ENCODE data around the gene SARNP.

Gene SARNP

DNA sequence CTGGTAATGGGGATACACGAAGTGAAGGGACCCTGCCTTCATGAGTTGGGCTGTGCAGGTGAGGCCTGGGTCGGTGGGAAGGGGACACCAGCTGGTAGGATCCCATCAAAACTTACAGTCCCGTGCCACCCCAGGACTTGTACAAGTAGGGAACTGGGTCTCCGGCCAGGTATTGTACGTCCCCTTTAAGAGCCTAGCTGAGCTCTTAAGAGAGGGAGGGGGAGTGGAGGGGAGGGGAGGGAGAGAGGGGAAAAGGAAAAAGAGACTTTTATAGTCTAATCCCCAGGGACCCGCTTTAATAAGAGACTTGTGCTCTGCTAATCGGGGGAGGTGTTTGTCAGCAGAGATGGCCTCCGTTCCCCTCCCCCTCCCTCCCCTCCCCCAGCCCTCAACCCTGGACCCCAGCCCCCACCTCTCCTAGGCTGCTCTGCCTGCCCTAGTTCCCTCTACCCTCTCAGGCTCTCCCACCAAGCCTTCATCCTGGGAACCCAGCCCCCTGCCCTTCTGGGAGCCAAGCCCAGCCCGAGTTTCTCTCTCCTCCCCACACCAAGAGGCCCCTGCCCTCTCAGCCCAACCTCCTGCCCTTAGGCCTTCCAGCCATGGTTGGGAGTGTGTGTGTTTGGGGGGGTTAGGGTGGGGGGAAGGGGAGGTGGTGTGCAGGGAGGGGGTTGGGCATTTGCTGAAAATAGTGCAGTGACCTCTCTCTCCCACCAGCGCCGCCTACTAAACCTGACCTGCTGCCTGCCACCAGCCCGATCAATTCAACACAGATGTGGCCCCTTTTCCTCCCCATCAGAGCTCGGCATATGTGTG lies 72.0 kb downstream of the SARNP start:
- WGBS = 4% methylated on average over 11 of the region's 13 CpGs
- H4K91ac ChIP-seq (ENCODE audit: low read length) = peak overlapping the region; percentile 75

DNA sequence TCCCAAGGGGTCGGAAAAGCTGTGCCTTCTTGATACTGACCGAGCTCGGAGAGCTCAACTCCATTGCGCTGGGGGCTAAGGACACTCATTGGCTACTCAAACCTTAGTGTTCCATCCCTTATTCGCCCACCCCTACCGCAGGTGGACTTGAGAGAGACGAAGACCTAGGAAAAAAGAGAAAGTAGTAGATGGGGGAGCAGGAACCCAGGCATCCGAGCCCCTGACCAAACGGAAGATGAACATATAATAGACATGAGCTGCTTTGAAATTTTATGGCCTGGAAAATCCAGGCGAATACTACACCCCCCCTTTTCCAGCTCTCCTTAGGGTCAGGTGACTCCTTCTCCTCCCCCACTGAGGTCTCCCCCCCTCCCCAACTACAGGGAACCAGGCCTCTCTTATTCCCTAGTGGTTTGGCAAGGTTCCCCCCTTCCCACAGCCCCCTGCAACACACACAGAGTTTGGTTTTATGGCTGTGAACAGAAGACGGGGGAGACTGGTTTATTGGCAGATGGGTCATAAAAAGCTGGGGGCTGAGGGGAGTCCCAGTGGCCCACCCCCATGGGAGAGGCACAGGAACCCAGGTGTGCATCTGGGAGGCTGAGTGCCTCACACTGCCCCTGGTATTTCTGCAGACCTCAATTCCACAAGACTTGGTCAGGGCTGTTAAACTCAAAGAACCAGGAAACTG lies 73.0 kb downstream of the SARNP start:
- Histone ChIP-seq H4K91ac (ENCODE audit: low read length) (no peak overlapping the region), H2AK5ac (ENCODE audit: low read length, severe bottlenecking) (no peak overlapping the region), H3K4me3 (ENCODE audit: insufficient read depth in 1 of 2, low read depth in 1 of 2, low read length in 2 of 2) (peak overlapping the region; percentile 62 to 91), H2BK5ac (ENCODE audit: low read depth, low read length, poor library complexity, severe bottlenecking) (no peak overlapping the region), H3K36me3 (ENCODE audit: control insufficient read depth in 1 of 2, insufficient read depth in 2 of 2, low read depth in 1 of 2, low read length in 2 of 2) (peaks cover 11 to 12% of the 10 kb centered on the region in 2 experiments), H2BK120ac (ENCODE audit: low read depth, low read length) (no peak overlapping the region), H3K27me3 (ENCODE audit: control insufficient read depth in 1 of 2, insufficient read depth in 1 of 2, low read length in 2 of 2) (no peaks in the 10 kb centered on the region), H4K8ac (ENCODE audit: low read length) (no peak overlapping the region), H3K9me3 (ENCODE audit: control insufficient read depth, low read length) (no peaks in the 10 kb centered on the region), H3K4me1 (ENCODE audit: control insufficient read depth, insufficient read depth, low read depth, low read length) (peaks cover 22% of the 10 kb centered on the region), H3K9ac (ENCODE audit: low read length) (peak overlapping the region; percentile 82), H3K23ac (ENCODE audit: low read length in 2 of 2) (no peak overlapping the region), H3K27ac (ENCODE audit: low read length, poor library complexity, severe bottlenecking) (no peak overlapping the region), H3K4ac (ENCODE audit: low read depth in 1 of 2, low read length in 2 of 2) (no peak overlapping the region), H2AFZ (ENCODE audit: low read depth, low read length) (no peak overlapping the region), H3K4me2 (ENCODE audit: low read length, poor library complexity, severe bottlenecking) (peak overlapping the region; percentile 85), H3K79me1 (replicated peaks; ENCODE audit: low read length, poor library complexity, severe bottlenecking) (peaks cover 13% of the 10 kb centered on the region), H3K14ac (ENCODE audit: low read length in 2 of 2) (no peak overlapping the region), H2BK15ac (ENCODE audit: low read depth, poor library complexity, severe bottlenecking) (no peak overlapping the region), H3K18ac (ENCODE audit: low read depth in 1 of 2, low read length in 2 of 2) (peak overlapping the region in 1 of 2 experiments; percentile 29), H2BK12ac (ENCODE audit: low read length in 2 of 2) (peak overlapping the region in 1 of 2 experiments; percentile 60)
- 7% methylated on average over 7 of the region's 11 CpGs for WGBS
- no peak for DNase-seq

More for the DNA sequence above, 72.0 kb downstream of the SARNP start:
- Histone ChIP-seq H3K36me3 (ENCODE audit: control insufficient read depth in 1 of 2, insufficient read depth in 2 of 2, low read depth in 1 of 2, low read length in 2 of 2) (peaks cover 18 to 19% of the 10 kb centered on the region in 2 experiments), H3K14ac (ENCODE audit: low read length in 2 of 2) (peak overlapping the region in 1 of 2 experiments; percentile 61), H3K9ac (ENCODE audit: low read length) (peak overlapping the region; percentile 82), H3K9me3 (ENCODE audit: control insufficient read depth, low read length) (no peaks in the 10 kb centered on the region), H2AK5ac (ENCODE audit: low read length, severe bottlenecking) (no peak overlapping the region), H2BK15ac (ENCODE audit: low read depth, poor library complexity, severe bottlenecking) (peak overlapping the region; percentile 49), H3K18ac (ENCODE audit: low read depth in 1 of 2, low read length in 2 of 2) (peak overlapping the region; percentile 71 to 73), H2BK12ac (ENCODE audit: low read length in 2 of 2) (peak overlapping the region; percentile 20 to 33), H4K8ac (ENCODE audit: low read length) (peak overlapping the region; percentile 82), H2AFZ (ENCODE audit: low read depth, low read length) (no peak overlapping the region), H3K27me3 (ENCODE audit: control insufficient read depth in 1 of 2, insufficient read depth in 1 of 2, low read length in 2 of 2) (no peaks in the 10 kb centered on the region), H3K79me1 (replicated peaks; ENCODE audit: low read length, poor library complexity, severe bottlenecking) (peaks cover 15% of the 10 kb centered on the region), H2BK120ac (ENCODE audit: low read depth, low read length) (peak overlapping the region; percentile 57), H3K23ac (ENCODE audit: low read length in 2 of 2) (no peak overlapping the region), H3K4me3 (ENCODE audit: insufficient read depth in 1 of 2, low read depth in 1 of 2, low read length in 2 of 2) (peak overlapping the region in 1 of 2 experiments; percentile 91), H3K4me2 (ENCODE audit: low read length, poor library complexity, severe bottlenecking) (peak overlapping the region; percentile 85), H3K4ac (ENCODE audit: low read depth in 1 of 2, low read length in 2 of 2) (peak overlapping the region in 1 of 2 experiments; percentile 45), H3K27ac (ENCODE audit: low read length, poor library complexity, severe bottlenecking) (no peak overlapping the region), H2BK5ac (ENCODE audit: low read depth, low read length, poor library complexity, severe bottlenecking) (no peak overlapping the region), H3K4me1 (ENCODE audit: control insufficient read depth, insufficient read depth, low read depth, low read length) (peaks cover 22% of the 10 kb centered on the region)
- peak; percentile 31 for DNase-seq

DNA sequence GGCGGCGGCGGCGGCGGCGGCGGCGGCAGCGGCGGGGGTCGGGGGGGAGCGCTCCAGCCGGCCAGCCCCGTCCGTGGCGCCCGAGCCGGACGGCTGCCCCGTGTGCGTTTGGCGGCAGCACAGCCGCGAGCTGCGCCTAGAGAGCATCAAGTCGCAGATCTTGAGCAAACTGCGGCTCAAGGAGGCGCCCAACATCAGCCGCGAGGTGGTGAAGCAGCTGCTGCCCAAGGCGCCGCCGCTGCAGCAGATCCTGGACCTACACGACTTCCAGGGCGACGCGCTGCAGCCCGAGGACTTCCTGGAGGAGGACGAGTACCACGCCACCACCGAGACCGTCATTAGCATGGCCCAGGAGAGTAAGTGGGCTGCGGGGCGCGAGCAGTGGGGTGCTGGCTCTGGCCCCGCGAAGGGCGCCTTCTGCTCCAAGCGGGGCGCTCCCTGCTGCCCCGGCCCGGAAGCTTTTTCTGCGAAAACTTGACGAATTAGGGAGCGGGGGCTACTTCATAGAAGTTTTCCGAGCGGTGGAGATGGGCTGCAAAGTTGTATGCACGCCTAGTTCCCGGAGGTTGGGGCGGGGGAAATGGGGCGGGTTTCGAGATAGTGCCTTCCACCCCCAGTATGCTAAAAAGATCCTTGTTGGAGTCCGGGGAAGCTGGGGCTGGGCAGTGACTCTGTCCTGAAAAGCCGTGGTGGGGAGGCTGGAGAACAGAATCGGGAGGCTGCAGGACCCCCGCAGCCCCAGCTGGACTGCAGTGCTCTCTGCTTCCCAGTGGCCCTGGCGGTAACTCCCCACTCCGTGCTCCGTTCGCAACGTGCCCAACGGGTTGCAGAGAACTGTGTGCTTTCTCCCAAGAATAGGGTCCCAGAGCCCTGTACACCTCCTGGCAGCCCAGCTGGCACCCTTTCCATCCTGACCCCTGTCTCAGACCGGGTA lies 73.9 kb downstream of the SARNP start:
- Histone ChIP-seq H2BK120ac (ENCODE audit: low read depth, low read length) (peak overlapping the region; percentile 24), H2BK15ac (ENCODE audit: low read depth, poor library complexity, severe bottlenecking) (no peak overlapping the region), H3K27me3 (ENCODE audit: control insufficient read depth in 1 of 2, insufficient read depth in 1 of 2, low read length in 2 of 2) (no peaks in the 10 kb centered on the region), H4K8ac (ENCODE audit: low read length) (no peak overlapping the region), H3K27ac (ENCODE audit: low read length, poor library complexity, severe bottlenecking) (no peak overlapping the region), H2AK5ac (ENCODE audit: low read length, severe bottlenecking) (no peak overlapping the region), H3K79me1 (replicated peaks; ENCODE audit: low read length, poor library complexity, severe bottlenecking) (peaks cover 8% of the 10 kb centered on the region), H3K9me3 (ENCODE audit: control insufficient read depth, low read length) (no peaks in the 10 kb centered on the region), H2BK5ac (ENCODE audit: low read depth, low read length, poor library complexity, severe bottlenecking) (no peak overlapping the region), H2AFZ (ENCODE audit: low read depth, low read length) (peak overlapping the region; percentile 72), H3K4ac (ENCODE audit: low read depth in 1 of 2, low read length in 2 of 2) (peak overlapping the region in 1 of 2 experiments; percentile 0), H3K14ac (ENCODE audit: low read length in 2 of 2) (peak overlapping the region in 1 of 2 experiments; percentile 45), H4K91ac (ENCODE audit: low read length) (no peak overlapping the region), H2BK12ac (ENCODE audit: low read length in 2 of 2) (peak overlapping the region in 1 of 2 experiments; percentile 21), H3K4me3 (ENCODE audit: insufficient read depth in 1 of 2, low read depth in 1 of 2, low read length in 2 of 2) (peak overlapping the region; percentile 62 to 91), H3K4me1 (ENCODE audit: control insufficient read depth, insufficient read depth, low read depth, low read length) (peaks cover 22% of the 10 kb centered on the region), H3K4me2 (ENCODE audit: low read length, poor library complexity, severe bottlenecking) (peak overlapping the region; percentile 85), H3K23ac (ENCODE audit: low read length in 2 of 2) (peak overlapping the region in 1 of 2 experiments; percentile 61), H3K9ac (ENCODE audit: low read length) (peak overlapping the region; percentile 82), H3K36me3 (ENCODE audit: control insufficient read depth in 1 of 2, insufficient read depth in 2 of 2, low read depth in 1 of 2, low read length in 2 of 2) (peaks cover 3 to 4% of the 10 kb centered on the region in 2 experiments), H3K18ac (ENCODE audit: low read depth in 1 of 2, low read length in 2 of 2) (peak overlapping the region; percentile 67 to 94)
- DNase-seq = peak; percentile 82
- under 1% methylated on average over 62 of the region's 73 CpGs for WGBS

Measured in mesenchymal stem cell (in vitro differentiated cells and primary cell).